ENCODE results near the gene ANKRD65. TPM values are rescaled to one million over a fixed set of nuclear protein-coding genes. Genes with fewer than 3 reads are reported as not detected.

The ANKRD65 gene
- total RNA-seq, 1 experiment from 2014 or later, result 0.18 TPM

DNA sequence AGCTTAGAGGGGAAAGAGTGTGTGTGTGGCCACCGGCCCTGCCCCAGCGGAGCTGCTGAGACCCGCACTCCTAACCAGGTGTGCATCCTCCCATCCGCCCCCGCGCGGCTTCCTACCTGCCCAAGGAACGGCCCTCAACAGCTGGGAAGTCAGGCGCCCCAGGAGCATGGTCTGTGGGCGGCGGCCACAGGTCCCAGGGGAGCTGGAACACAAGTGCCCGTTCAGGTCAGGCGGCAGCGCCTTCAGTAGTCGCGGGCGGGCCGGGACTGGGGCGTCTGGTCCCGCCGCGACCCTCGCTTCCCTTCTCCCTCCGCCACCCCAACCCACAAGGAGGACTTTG lies 46.5 kb downstream of the ANKRD65 start:
- no peaks in the 10 kb centered on the region for H3K9me3 ChIP-seq (ENCODE audit: low read length)
- no TSS peak for BruUV-seq (replicated peaks)
- ChIA-PET POLR2A (ENCODE audit: unreplicated experiment) (interaction anchor here (0.8 to 1.2 kb wide), 2 partner anchors 27 kb away, joined by 3 to 4 read pairs; no protein-coding TSS in a partner anchor), CTCF (interaction anchor here (0.9 to 1.2 kb wide), 3 partner anchors 28 to 131 kb away, joined by 3 to 5 read pairs (median 4); no protein-coding TSS in a partner anchor)
- H3F3A ChIP-seq (ENCODE audit: low read length, unreplicated experiment), result peaks cover 9% of the 10 kb centered on the region
- H2AFZ ChIP-seq (ENCODE audit: low read length), result peak overlapping the region; percentile 72
- no peak for DNase-seq
- peak overlapping the region; percentile 96 for H3K4me3 ChIP-seq (ENCODE audit: low read length)
- TF ChIP-seq, protein P1, sequence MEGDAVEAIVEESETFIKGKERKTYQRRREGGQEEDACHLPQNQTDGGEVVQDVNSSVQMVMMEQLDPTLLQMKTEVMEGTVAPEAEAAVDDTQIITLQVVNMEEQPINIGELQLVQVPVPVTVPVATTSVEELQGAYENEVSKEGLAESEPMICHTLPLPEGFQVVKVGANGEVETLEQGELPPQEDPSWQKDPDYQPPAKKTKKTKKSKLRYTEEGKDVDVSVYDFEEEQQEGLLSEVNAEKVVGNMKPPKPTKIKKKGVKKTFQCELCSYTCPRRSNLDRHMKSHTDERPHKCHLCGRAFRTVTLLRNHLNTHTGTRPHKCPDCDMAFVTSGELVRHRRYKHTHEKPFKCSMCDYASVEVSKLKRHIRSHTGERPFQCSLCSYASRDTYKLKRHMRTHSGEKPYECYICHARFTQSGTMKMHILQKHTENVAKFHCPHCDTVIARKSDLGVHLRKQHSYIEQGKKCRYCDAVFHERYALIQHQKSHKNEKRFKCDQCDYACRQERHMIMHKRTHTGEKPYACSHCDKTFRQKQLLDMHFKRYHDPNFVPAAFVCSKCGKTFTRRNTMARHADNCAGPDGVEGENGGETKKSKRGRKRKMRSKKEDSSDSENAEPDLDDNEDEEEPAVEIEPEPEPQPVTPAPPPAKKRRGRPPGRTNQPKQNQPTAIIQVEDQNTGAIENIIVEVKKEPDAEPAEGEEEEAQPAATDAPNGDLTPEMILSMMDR (conservative IDR thresholded peaks at IDR 0.05; ENCODE audit: low read depth, low read length), result no peak
- no peak for TF ChIP-seq EZH2phosphoT487 (IDR thresholded peaks at IDR 0.05; ENCODE audit: borderline replicate concordance, low read length)
- no peak for TF ChIP-seq EZH2 (IDR thresholded peaks at IDR 0.05; ENCODE audit: low read length, unreplicated experiment)
- peak overlapping the region; percentile 98 for H3K9ac ChIP-seq (ENCODE audit: low read length)
- H4K20me1 ChIP-seq (ENCODE audit: low read length), result no peaks in the 10 kb centered on the region
- H3K27me3 ChIP-seq (ENCODE audit: low read length), result no peaks in the 10 kb centered on the region
- peak; percentile 1 for ATAC-seq
- peak overlapping the region; percentile 77 for H3K27ac ChIP-seq (ENCODE audit: low read length)
- H3K36me3 ChIP-seq (ENCODE audit: low read depth, low read length), result peaks cover 10% of the 10 kb centered on the region; the same call in 1 of the 2 replicates
- peak overlapping the region; percentile 99 for H3K4me2 ChIP-seq (ENCODE audit: low read length)
- H3K9me2 ChIP-seq (replicated peaks; ENCODE audit: low read length), result no peaks in the 10 kb centered on the region
- intact Hi-C loops (cut with micrococcal nuclease), result loop anchor here (2.0 kb wide), 1 partner anchor 30 kb away; no protein-coding TSS in a partner anchor
- peaks cover 20% of the 10 kb centered on the region for H3K4me1 ChIP-seq (ENCODE audit: insufficient read depth, low read length)
- H3K79me2 ChIP-seq (ENCODE audit: low read length), result peaks cover 35% of the 10 kb centered on the region

DNA sequence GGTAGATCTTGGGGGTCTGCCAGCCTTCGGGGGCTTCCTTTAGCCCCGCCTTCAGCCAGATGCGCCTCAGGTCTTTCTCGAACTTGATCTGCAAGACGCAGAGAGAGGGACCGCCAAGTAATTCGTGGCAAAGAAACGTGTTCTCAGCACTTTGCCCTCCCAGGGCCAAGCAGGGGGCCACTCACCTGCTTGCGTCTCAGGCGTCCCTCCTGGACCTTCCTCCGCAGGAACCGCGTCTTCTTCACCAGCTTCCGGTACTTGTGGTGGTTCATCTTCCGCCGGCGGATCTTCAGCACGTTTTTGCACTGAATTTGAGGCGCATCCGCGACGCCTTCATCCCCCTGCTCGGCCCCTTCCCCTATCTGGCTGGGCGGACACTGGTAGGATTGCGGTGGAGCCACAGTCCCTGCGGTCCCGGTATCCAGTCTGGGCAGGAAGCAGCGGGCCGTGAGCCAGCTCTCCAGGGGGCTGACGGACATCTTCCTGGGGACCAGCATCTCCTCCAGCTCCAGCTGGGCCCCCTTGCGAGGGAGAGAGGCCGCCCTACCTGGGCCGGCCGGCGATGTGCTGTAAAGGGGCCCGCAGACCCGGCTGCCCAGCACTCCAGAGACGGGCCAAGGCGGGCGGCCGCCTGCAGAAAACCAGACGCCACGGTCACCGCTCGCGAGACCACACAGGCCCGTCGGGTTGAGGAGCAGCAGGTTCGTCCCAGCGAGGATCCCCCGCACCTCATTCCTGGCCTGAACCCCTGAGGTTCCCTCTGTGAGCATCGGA lies 47.1 kb downstream of the ANKRD65 start:
- H3K27ac ChIP-seq (ENCODE audit: low read length), result no peak overlapping the region
- CTCF ChIA-PET, result interaction anchor here (1.2 kb wide), 1 partner anchor 131 kb away, joined by 3 read pairs; no protein-coding TSS in a partner anchor
- intact Hi-C loops (cut with micrococcal nuclease), result loop anchor here (2.0 kb wide), 1 partner anchor 29 kb away; no protein-coding TSS in a partner anchor

More for the DNA sequence above, 47.1 kb downstream of the ANKRD65 start:
- DNase-seq, result no peak
- POLR2A ChIA-PET (ENCODE audit: unreplicated experiment), result interaction anchor here (0.6 to 1.2 kb wide), 2 partner anchors 26 to 373 kb away, joined by 4 read pairs; no protein-coding TSS in a partner anchor
- Histone ChIP-seq H3K4me2 (ENCODE audit: low read length) (peak overlapping the region; percentile 99), H4K20me1 (ENCODE audit: low read length) (no peaks in the 10 kb centered on the region), H3F3A (ENCODE audit: low read length, unreplicated experiment) (peaks cover 9% of the 10 kb centered on the region), H3K9ac (ENCODE audit: low read length) (peak overlapping the region; percentile 98), H3K4me3 (ENCODE audit: low read length) (peak overlapping the region; percentile 96), H3K79me2 (ENCODE audit: low read length) (peaks cover 35% of the 10 kb centered on the region), H3K27me3 (ENCODE audit: low read length) (no peaks in the 10 kb centered on the region), H2AFZ (ENCODE audit: low read length) (no peak overlapping the region), H3K4me1 (ENCODE audit: insufficient read depth, low read length) (peaks cover 20% of the 10 kb centered on the region), H3K36me3 (ENCODE audit: low read depth, low read length) (peaks cover 10% of the 10 kb centered on the region; the same call in 1 of the 2 replicates), H3K9me2 (replicated peaks; ENCODE audit: low read length) (no peaks in the 10 kb centered on the region), H3K9me3 (ENCODE audit: low read length) (no peaks in the 10 kb centered on the region)
- BruUV-seq (replicated peaks), result TSS peak; percentile 69
- no peak for ATAC-seq
- TF ChIP-seq EZH2 (IDR thresholded peaks at IDR 0.05; ENCODE audit: low read length, unreplicated experiment) (no peak), EZH2phosphoT487 (IDR thresholded peaks at IDR 0.05; ENCODE audit: borderline replicate concordance, low read length) (no peak)
- TF ChIP-seq, protein P1 (conservative IDR thresholded peaks at IDR 0.05; ENCODE audit: low read depth, low read length), result no peak
